HG03460 (cell line): ENCODE data around the gene NOP56.

ENCODE experiments used
- ATAC-seq: cut with Tn5 transposase; IDR thresholded peaks from one replicate; pipeline ENCODE4 v1.9.1; 2021; ENCODE audit not compliant: unreplicated experiment

NOP56 gene, protein sequence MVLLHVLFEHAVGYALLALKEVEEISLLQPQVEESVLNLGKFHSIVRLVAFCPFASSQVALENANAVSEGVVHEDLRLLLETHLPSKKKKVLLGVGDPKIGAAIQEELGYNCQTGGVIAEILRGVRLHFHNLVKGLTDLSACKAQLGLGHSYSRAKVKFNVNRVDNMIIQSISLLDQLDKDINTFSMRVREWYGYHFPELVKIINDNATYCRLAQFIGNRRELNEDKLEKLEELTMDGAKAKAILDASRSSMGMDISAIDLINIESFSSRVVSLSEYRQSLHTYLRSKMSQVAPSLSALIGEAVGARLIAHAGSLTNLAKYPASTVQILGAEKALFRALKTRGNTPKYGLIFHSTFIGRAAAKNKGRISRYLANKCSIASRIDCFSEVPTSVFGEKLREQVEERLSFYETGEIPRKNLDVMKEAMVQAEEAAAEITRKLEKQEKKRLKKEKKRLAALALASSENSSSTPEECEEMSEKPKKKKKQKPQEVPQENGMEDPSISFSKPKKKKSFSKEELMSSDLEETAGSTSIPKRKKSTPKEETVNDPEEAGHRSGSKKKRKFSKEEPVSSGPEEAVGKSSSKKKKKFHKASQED

GRCh38 chr20:2651772-2652723, at the start of gene NOP56:
Gene NOP56 (plus strand): TSS chr20:2652632. CDS start chr20:2652661, 29 bp downstream.
- peak; percentile 80 for ATAC-seq

GRCh38 chr20:2602746-2603145, 49.7 kb upstream of the NOP56 start:
- no peak for ATAC-seq

- no peak for ATAC-seq
Observed at GRCh38 chr20:2603816-2604505, 48.5 kb upstream of the NOP56 start.

GRCh38 chr20:2604506-2604835, 48.0 kb upstream of the NOP56 start:
- no peak for ATAC-seq

GRCh38 chr20:2606507-2607006, 45.9 kb upstream of the NOP56 start:
- ATAC-seq, result no peak

DNA sequence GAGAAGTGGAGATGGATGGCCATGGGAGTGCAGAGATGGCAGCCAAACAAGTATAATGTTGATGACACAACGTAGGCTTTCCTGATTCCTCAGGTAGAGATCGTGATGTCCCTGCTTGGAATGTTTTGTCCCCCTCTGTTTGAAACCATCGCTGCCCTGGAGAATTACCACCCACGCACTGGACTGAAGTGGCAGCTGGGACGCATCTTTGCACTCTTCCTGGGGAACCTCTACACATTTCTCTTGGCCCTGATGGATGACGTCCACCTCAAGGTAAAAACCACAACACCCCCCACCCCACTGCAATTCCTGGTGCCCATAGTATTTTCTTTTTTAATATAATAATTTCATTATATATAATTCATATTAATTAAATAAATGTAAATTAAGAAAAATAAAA, 42.1 kb upstream of the NOP56 start:
- no peak for ATAC-seq

- no peak for ATAC-seq
Observed at GRCh38 chr20:2610941-2611720, 41.3 kb upstream of the NOP56 start.

DNA sequence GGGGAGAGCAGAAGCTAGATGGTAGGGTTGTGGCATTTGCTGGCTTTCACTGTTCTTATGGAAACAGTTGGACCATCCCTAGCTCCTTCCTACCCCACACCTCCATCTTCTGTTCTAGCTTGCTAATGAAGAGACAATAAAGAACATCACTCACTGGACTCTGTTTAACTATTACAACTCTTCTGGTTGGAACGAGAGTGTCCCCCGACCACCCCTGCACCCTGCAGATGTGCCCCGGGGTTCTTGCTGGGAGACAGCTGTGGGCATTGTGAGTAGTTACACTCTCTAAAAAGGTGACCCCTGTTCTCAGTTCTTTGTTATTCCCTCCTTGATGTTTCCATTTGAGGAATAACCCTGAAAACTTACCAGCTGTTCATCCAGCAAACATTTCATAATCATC, 40.4 kb upstream of the NOP56 start:
- no peak for ATAC-seq

- no peak for ATAC-seq
Observed at GRCh38 chr20:2616634-2617033, 35.8 kb upstream of the NOP56 start.

- no peak for ATAC-seq
Observed at GRCh38 chr20:2617099-2617714, 35.2 kb upstream of the NOP56 start.

DNA sequence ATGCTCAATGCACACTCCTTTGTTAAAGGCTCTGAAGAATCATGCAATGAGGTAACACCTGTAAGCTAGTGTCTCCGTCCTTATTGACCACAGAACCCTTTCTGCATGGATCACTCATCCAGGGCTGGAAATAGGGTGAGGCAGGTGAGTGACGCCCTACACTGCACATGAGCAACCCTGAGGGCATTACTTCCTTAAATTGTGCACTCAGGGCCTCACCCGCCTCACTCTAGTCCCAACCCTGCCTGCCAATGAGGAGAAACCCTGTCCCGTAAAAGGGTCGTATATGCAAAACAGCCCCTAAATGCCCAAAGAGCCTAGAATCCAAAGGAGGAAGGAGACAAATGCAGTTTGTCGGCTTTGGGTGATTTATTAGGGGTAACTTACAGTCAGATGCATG, 33.6 kb upstream of the NOP56 start:
- no peak for ATAC-seq

DNA sequence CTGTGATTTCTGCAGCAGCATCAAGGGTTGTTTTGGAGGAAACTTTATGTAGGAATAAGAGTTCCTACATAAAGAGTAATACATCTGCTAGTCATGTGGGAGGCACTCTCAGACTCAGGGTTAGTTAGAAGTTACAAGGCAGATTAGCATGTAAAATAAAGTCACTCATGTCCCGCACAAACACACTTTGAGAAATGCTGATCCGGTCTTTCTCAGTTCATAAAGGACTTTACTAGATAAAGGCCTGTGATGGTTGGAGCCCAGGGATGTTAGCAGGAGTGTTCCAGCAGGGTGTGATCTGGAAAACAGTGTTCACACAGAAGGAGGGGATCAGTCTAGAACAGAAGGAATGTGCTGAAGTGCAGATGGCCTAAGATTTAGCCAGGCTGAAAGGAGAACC, 33.1 kb upstream of the NOP56 start:
- no peak for ATAC-seq

DNA sequence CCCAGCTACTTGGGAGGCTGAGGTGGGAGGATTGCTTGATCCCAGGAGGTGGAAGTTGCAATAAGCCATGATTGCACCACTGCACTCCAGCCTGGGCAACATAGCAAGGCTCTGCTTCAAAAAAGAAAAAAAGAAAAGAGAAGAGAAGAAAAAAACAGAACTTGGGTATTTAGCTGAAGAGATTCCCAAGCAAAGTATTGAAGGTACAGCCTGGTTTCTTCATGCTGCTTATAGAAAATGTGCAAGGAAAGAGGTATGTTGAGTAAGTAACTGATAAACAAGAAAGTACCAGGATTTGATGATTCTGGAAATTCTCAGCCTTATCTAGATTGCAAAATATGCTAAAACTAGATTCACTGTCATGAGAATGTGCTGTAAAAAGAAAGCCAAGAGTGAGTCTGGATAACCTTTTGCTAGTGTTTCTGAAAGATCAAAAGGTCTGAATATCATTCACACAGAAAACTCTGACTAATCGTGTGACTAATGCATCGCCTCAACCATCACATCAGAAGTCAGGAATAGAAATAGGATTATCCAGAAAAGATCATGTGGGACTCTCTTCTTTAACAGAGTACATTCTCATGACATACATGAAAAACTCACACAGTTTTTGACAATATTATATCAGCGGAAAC, 32.4 kb upstream of the NOP56 start:
- ATAC-seq, result no peak

DNA sequence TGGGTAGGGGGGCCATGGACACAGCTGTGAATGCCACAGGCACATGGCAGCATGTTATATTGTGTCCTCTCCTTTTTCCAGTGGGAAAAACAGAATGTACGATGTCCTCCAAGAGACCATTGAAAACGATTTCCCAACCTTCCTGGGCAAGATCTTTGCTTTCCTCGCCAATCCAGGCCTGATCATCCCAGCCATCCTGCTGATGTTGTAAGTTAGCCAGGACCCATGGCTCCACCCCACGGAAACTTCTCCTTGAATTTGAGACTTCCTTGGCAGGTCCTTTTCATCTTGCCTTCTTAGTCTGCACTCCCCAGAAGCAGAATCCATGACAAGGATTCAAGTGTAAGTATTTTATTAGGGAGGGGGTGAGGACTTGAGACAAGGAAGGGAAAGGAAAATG, 28.2 kb upstream of the NOP56 start:
- no peak for ATAC-seq

DNA sequence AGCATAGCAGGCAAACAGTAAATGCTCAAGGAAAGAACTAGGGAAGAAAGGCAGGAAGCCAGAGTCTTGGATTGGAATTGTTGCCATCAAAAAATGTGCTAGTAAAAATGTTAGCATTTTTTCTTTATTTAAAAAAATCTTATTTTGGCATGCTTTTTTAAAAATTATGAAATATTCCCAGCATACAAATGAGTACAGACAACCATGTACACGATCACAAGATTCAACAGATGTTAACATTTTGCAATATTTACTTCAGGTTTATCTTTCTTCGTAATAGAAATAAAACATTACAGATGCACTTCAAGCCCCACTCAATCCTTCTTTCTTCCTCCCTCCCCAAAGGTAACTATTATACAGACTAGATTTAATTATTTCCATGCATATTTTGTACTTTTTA, 27.4 kb upstream of the NOP56 start:
- no peak for ATAC-seq

GRCh38 chr20:2626853-2627541, 25.4 kb upstream of the NOP56 start:
- no peak for ATAC-seq

DNA sequence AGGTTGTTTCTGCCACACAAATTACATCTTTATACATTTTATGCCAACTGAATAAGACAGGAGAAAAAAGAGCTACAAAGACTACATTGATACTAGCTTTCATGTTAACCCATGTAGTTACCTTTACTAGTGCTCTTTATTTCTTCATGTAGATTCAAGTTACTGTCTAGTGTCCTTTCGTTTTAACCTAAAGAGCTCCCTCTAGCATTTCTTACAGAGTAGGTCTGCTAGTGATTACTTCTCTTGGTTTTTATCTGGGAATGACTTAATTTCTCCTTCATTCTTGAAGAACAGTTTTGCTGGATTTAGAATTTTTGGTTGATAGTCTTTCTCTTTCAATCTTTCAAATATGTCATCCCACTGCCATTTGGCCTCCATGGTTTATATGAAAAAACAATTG, 21.2 kb upstream of the NOP56 start:
- no peak for ATAC-seq

- ATAC-seq, result no peak
Observed at GRCh38 chr20:2633381-2633780, 19.1 kb upstream of the NOP56 start.

DNA sequence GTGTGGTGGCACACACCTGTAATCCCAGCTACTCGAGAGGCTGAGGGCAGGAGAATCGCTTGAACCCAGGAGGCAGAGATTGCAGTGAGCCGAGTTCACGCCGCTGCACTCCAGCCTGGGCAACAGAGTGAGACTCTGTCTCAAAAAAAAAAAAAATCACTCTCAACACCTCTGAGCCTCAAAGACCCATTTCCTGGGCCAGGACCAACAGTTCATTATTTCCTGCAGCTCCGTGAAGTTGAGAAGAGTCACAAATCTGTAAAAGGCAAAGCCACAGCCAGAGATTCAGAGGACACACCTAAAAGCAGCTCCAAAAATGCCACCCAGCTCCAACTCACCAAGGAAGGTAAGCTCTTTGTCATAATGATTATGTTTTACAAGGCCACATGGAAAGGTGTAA, 15.2 kb upstream of the NOP56 start:
- ATAC-seq, result no peak
